HepG2 (cell line): ENCODE measurements around the gene ZXDC. TPM values are rescaled to one million over a fixed set of nuclear protein-coding genes. Genes with fewer than 3 reads are reported as not detected.

Experiments
- ATAC-seq: fragments of 200-7000 bp; cut with Tn5 transposase; 3 replicates; pipeline ENCODE4 v1.9.1; 2020; ENCODE audit warnings: mild to moderate bottlenecking, moderate library complexity
- BruUV-seq: library from RNA; stranded (reverse); fragments of 400-500 nt; replicated peaks from 2 replicates; lab custom pipeline; 2021; lab: Mats Ljungman, UMichigan
- CTCF ChIA-PET: fragments of 300-600 bp; formaldehyde crosslinking; extraction: SDS; loops from one replicate; lab custom pipeline; 2021; ENCODE audit warnings: low total read pairs, inconsistent platforms, low intra/inter-chr PET ratio; lab: Yijun Ruan, JAX
- POLR2A ChIA-PET: fragments of 350-600 bp; sonication (Branson Sonifier 250); formaldehyde crosslinking; loops from one replicate; lab custom pipeline; 2020; ENCODE audit warnings: antibody characterized with exemption, inconsistent platforms; lab: Yijun Ruan, JAX
- DNase-seq: peaks from one replicate; pipeline ENCODE4 v3.0.0-alpha.2; 2015; ENCODE audit warnings: low spot score
- FAIRE-seq: peaks from 3 replicates; lab custom pipeline; 2011; peaks lifted over from hg19 to GRCh38; lab: Jason Lieb, UNC
- H2AFZ ChIP-seq: one replicate; pipeline ENCODE4 v1.6.1; 2011; ENCODE audit warnings: low read length, inconsistent platforms
- H3K27ac ChIP-seq: fragments of 300-600 bp; 3 replicates; pipeline ENCODE4 v1.8.0; 2011; ENCODE audit warnings: mixed run types, mild to moderate bottlenecking, mixed read lengths, low read length, inconsistent platforms; ENCODE audit not compliant: insufficient read depth; ENCODE audit errors: extremely low read length
- H3K27me3 ChIP-seq, 2 experiments: fragments of 200-600 bp in 1 of 2; 2 replicates in 1 of 2; 3 replicates in 1 of 2; pipeline versions ENCODE4 v1.6.0 to v1.8.0; 2011; ENCODE audit warnings: low read length in 2 of 2, mild to moderate bottlenecking in 2 of 2, moderate library complexity in 2 of 2, inconsistent platforms in 1 of 2; ENCODE audit not compliant: insufficient read depth in 2 of 2, control insufficient read depth in 1 of 2
- H3K36me3 ChIP-seq, 2 experiments: fragments of 200-600 bp in 1 of 2; replicated peaks in 1 of 2; 2 replicates in 1 of 2; 3 replicates in 1 of 2; pipeline versions ENCODE4 v1.5.1 to v1.8.0; 2011; ENCODE audit warnings: low read length in 2 of 2, inconsistent platforms in 1 of 2; ENCODE audit not compliant: insufficient read depth in 2 of 2, control insufficient read depth in 1 of 2
- H3K4me1 ChIP-seq: 2 replicates; pipeline ENCODE4 v1.5.1; 2012; ENCODE audit warnings: low read length, inconsistent platforms; ENCODE audit not compliant: insufficient read depth
- H3K4me2 ChIP-seq: 2 replicates; pipeline ENCODE4 v1.6.0; 2011; ENCODE audit warnings: low read depth, low read length, inconsistent platforms
- H3K4me3 ChIP-seq, 3 experiments: fragments of 200-600 bp in 1 of 3; sonication (generic), shearing (Covaris generic) in 1 of 3; replicated peaks in 1 of 3; 2 replicates each; pipeline ENCODE4 v1.5.1; 2011 to 2016; ENCODE audit warnings: low read length in 3 of 3, inconsistent platforms in 2 of 3, low read depth in 2 of 3, mild to moderate bottlenecking in 2 of 3, control low read depth in 1 of 3, mixed read lengths in 1 of 3; ENCODE audit not compliant: insufficient read depth in 1 of 3
- H3K79me2 ChIP-seq: one replicate; pipeline ENCODE4 v1.6.1; 2011; ENCODE audit warnings: low read length, inconsistent platforms; ENCODE audit not compliant: insufficient read depth
- H3K9ac ChIP-seq: 2 replicates; pipeline ENCODE4 v1.6.0; 2011; ENCODE audit warnings: mild to moderate bottlenecking, low read depth, low read length, inconsistent platforms; ENCODE audit not compliant: insufficient read depth
- H3K9me3 ChIP-seq: 2 replicates; pipeline ENCODE4 v1.5.1; 2012; ENCODE audit warnings: mild to moderate bottlenecking, low read length
- H4K20me1 ChIP-seq: 2 replicates; pipeline ENCODE4 v1.6.0; 2011; ENCODE audit warnings: inconsistent platforms, mild to moderate bottlenecking, low read length, moderate library complexity; ENCODE audit not compliant: insufficient read depth
- CSRNP2 ChIP-seq: sonication (generic); formaldehyde crosslinking; conservative IDR thresholded peaks from 2 replicates; pipeline ENCODE4 v1.8.0; 2022; ENCODE audit warnings: low read depth, missing genetic modification reagents
- KLF9 ChIP-seq: IDR thresholded peaks from 2 replicates; pipeline ENCODE4 v1.6.1; 2016; ENCODE audit warnings: low read depth
- RFX1 ChIP-seq: fragments of 450-650 bp; IDR thresholded peaks from 2 replicates; pipeline ENCODE4 v1.6.1; 2017
- ZIK1 ChIP-seq: sonication (generic); formaldehyde crosslinking; IDR thresholded peaks from 2 replicates; pipeline ENCODE4 v1.5.0; 2020; ENCODE audit warnings: mild to moderate bottlenecking, low read depth, missing genetic modification reagents, borderline replicate concordance
- WGBS: methylation state at CpG from one replicate; pipeline ENCODE4 v1.1.6; 2017; ENCODE audit warnings: low lambda C conversion rate; 5-methylcytosine and 5-hydroxymethylcytosine counted together
- in situ Hi-C: cut with HindIII; loops from 2 replicates; pipeline ENCODE4 v1.10.0; 2017; ENCODE audit warnings: low pct_unique_long_range_greater_than_20kb; ENCODE audit not compliant: extremely low pct_ligation_motif_present
- intact Hi-C: fragments of 100-400 bp; cut with micrococcal nuclease; formaldehyde crosslinking; loops from one replicate; pipeline ENCODE4 v1.10.0; 2022; ENCODE audit not compliant: unreplicated experiment
- polyA plus RNA-seq, 8 experiments: library from polyadenylated mRNA; depleted of rRNA in 3 of 8; stranded (reverse) in 7 of 8; unstranded in 1 of 8; fragments of >200 nt; fragmentation: Illumina TruSeq in 4 of 8; extraction: Trizol in 4 of 8; gene quantifications; 2 replicates each; pipeline versions ENCODE4 v1.2.1 to v1.2.3, GENCODE V29; 2011 to 2016; ENCODE audit warnings: low read depth in 4 of 8, missing spikeins in 1 of 8, mixed read lengths in 1 of 8; ENCODE audit not compliant: insufficient read depth in 1 of 8
- total RNA-seq, 5 experiments: library from RNA; depleted of rRNA; stranded (reverse); fragments of >200 nt; fragmentation: Illumina TruSeq; extraction: Trizol; gene quantifications; 2 replicates each; pipeline ENCODE4 v1.2.3, GENCODE V29; 2016; ENCODE audit warnings: low read depth in 1 of 5

Gene ZXDC
- total and polyA plus RNA-seq, 2 of the 13 experiments (the other 11 are each of a cell fraction or from before 2014, with no cell fraction given): 17.6 to 21.2 TPM

- no peak overlapping the region for H2AFZ ChIP-seq
- CTCF ChIA-PET: no interaction called here
- 50% methylated on average over 5 of the region's 7 CpGs for WGBS
- DNase-seq (no peak), FAIRE-seq (no peak), ATAC-seq (peak; percentile 23)
- BruUV-seq: no TSS peak
- H3K27me3 ChIP-seq: no peaks in the 10 kb centered on the region
- no peaks in the 10 kb centered on the region for H3K36me3 ChIP-seq
- H3K9me3 ChIP-seq: no peaks in the 10 kb centered on the region
- no peak overlapping the region for H3K4me2 ChIP-seq
- no peak for TF ChIP-seq KLF9 (CRISPR knock-in tag)
- TF ChIP-seq ZIK1 (CRISPR knock-in tag): no peak
- peaks cover 36% of the 10 kb centered on the region for H3K4me1 ChIP-seq
- POLR2A ChIA-PET: no interaction called here
- H4K20me1 ChIP-seq: no peaks in the 10 kb centered on the region
- intact Hi-C loops (no loop called here), in situ Hi-C loops (no loop called here)
- H3K4me3 ChIP-seq: no peak overlapping the region
- H3K79me2 ChIP-seq: no peaks in the 10 kb centered on the region
- no peak overlapping the region for H3K27ac ChIP-seq
- H3K9ac ChIP-seq: no peak overlapping the region
Observed at GRCh38 chr3:126501736-126502135, 26.0 kb upstream of the ZXDC start.

GRCh38 chr3:126501054-126501453, 25.4 kb upstream of the ZXDC start:
- ChIA-PET CTCF (no interaction called here), POLR2A (no interaction called here)
- 29% methylated on average over 3 of the region's 5 CpGs for WGBS
- Histone ChIP-seq H3K27ac (no peak overlapping the region), H3K9me3 (no peaks in the 10 kb centered on the region), H3K27me3 (no peaks in the 10 kb centered on the region), H3K36me3 (no peaks in the 10 kb centered on the region), H3K9ac (no peak overlapping the region), H3K79me2 (no peaks in the 10 kb centered on the region), H3K4me2 (no peak overlapping the region), H2AFZ (no peak overlapping the region), H3K4me3 (no peak overlapping the region), H3K4me1 (peaks cover 36% of the 10 kb centered on the region), H4K20me1 (no peaks in the 10 kb centered on the region)
- DNase-seq: no peak
- no peak for FAIRE-seq
- no TSS peak for BruUV-seq
- intact Hi-C loops (no loop called here), in situ Hi-C loops (no loop called here)
- no peak for TF ChIP-seq CSRNP2 (CRISPR knock-in tag)
- TF ChIP-seq RFX1: peak; percentile 56
- no peak for ATAC-seq
